Mammary epithelial cell (primary cell): Measurements from ENCODE around the gene LRRC7.

Experiments used
- EZH2 ChIP-seq: IDR thresholded peaks from 2 replicates; pipeline ENCODE4 v1.6.1; 2012; ENCODE audit warnings: low read length, inconsistent platforms, borderline replicate concordance
- TF ChIP-seq, protein P1 (sequence below), 2 donors: IDR thresholded peaks in 1 of 2; conservative IDR thresholded peaks in 1 of 2; 2 replicates each; pipeline ENCODE4 v1.5.1; 2011 to 2012; ENCODE audit warnings: inconsistent platforms in 2 of 2, low read length in 2 of 2, mild to moderate bottlenecking in 2 of 2, control low read depth in 1 of 2, low read depth in 1 of 2; ENCODE audit not compliant: insufficient read depth in 1 of 2; ENCODE audit errors: extremely low read depth in 1 of 2

GRCh38 chr1:69523032-69523431 is 44.7 kb upstream of the LRRC7 start:
- TF ChIP-seq, protein P1, sequence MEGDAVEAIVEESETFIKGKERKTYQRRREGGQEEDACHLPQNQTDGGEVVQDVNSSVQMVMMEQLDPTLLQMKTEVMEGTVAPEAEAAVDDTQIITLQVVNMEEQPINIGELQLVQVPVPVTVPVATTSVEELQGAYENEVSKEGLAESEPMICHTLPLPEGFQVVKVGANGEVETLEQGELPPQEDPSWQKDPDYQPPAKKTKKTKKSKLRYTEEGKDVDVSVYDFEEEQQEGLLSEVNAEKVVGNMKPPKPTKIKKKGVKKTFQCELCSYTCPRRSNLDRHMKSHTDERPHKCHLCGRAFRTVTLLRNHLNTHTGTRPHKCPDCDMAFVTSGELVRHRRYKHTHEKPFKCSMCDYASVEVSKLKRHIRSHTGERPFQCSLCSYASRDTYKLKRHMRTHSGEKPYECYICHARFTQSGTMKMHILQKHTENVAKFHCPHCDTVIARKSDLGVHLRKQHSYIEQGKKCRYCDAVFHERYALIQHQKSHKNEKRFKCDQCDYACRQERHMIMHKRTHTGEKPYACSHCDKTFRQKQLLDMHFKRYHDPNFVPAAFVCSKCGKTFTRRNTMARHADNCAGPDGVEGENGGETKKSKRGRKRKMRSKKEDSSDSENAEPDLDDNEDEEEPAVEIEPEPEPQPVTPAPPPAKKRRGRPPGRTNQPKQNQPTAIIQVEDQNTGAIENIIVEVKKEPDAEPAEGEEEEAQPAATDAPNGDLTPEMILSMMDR (conservative IDR thresholded peaks at IDR 0.05 in 1 of 2, IDR thresholded peaks at IDR 0.05 in 1 of 2; ENCODE audit: extremely low read depth in 1 of 2, insufficient read depth in 1 of 2, low read depth in 1 of 2, low read length in 2 of 2), result no peak
- no peak for TF ChIP-seq EZH2
